HG03159 (cell line): ENCODE data around the gene ZNF24.
A peak's percentile ranks its signal among the peaks of the same experiment; 100 is the strongest.

Experiments
- ATAC-seq: cut with Tn5 transposase; IDR thresholded peaks from one replicate; pipeline ENCODE4 v1.9.1; 2021; ENCODE audit warnings: mild to moderate bottlenecking, moderate library complexity; ENCODE audit not compliant: unreplicated experiment

ZNF24 gene

DNA sequence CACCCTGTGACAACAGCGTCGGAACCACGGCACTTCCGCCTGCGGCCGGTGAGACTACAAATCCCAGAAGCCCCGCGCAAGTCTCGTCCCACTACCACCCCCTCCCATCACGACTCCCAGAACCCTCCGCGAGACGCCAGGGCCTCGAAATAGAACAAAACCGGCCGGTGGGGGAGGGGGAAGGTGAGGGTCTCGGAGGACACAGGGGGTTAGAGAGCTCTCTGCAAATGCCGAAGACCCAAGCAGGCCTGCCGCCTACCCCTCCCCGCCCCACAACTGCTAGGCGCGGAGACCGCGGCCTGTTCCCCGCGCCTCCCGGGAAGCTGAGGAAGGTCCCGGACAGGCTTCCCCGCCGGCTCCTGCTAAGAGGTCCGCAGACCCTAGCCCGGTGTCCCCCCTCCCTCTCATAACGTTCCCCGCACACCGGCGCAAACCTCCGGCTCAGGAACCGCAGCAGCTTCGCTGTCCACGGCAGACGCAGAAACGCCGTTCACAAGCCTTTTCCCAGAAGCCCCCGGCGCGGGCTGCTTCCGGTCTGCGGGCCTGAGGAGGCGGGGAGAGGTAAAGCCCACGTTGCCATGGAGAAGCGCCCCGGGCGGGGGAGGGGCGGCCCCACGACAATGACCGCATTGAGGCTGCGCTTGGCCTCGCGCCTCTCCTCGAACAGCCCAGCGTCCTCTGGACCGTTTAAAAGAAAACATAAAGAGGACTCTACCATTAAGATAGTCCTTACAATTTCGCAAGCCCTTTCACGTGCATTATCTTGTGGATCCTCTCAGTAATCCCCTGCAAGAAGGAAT lies at the start of gene ZNF24:
TSS of gene ZNF24 (minus strand) at position 485 of the 800 bp plus-strand sequence. CDS start 3,770 bp downstream, outside the sequence.
- ATAC-seq: peak; percentile 86

DNA sequence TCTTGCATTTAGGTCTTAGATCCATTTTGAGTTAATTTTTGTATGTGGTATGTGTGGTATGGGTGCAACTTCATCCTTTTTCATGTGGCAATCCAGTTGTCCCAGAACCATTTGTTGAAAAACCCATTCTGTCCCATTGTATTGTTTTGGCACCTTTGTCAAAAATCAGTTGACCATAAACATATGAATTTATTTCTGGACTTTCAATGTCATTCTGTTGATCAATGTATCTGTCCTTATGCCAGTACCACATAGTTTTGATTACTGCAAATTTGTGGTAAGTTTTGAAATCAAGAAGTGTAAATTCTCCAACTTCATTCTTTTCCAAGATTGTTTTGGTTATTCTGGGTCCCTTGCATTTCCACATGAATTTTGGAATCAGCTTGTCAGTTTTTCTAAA lies 49.5 kb upstream of the ZNF24 start:
- ATAC-seq: no peak

- no peak for ATAC-seq
Observed at GRCh38 chr18:35392375-35392774, 48.2 kb upstream of the ZNF24 start.

DNA sequence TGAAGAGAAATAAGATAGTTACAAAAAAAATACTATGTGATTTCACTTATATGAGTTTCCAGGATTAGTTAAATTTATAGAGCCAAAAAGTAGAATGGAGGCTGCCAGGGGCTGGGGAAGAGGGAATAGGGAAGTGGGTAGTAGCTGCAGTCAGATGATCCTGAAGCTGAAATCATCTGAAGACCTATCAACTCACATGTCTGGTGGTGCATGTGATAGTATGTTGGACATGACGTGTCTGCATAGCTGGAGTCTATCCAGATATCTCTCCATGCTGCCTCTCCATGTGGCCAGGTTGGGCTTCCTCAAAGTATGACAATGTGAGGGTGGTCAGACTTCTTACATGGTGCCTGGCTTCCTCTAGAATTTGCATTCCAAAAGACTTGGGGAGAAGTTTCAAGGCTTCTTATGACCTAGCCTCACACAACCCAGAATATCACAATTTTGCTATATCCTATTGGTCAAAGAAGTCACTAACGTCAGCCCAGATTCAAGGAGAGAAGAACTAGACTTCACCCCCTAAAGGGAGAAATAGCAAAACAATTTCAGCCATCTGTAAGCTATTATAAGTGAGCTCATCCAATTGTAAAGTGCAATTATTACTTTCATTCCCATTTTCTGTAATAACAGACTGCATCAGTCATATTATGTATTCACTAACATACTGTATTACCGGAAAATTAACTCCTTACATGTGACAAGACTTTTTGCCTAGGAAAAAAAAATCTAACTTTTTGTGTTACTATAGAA lies 46.9 kb upstream of the ZNF24 start:
- ATAC-seq: no peak

DNA sequence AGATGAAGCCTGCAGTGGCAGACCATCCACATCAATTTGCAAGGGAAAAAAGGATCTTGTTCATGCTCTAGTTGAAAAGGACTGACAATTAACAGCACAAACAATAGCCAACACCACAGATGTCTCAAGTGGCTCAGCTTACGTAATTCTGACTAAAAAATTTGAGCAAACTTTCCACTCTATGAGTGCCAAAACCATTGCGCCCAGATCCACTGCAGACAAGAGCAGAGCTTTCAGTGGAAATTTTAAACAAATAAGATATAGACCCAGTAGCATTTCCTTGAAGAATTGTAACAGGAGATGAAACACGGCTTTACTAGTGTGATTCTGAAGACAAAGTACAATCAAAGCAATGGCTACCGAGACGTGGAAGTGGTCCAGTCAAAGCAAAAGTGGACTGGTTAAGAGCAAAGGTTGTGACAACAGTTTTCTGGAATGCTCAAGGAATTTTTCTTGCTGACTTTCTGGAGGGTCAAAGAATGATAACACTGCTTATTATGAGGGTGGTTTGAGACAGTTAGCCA lies 44.9 kb upstream of the ZNF24 start:
- ATAC-seq: no peak

DNA sequence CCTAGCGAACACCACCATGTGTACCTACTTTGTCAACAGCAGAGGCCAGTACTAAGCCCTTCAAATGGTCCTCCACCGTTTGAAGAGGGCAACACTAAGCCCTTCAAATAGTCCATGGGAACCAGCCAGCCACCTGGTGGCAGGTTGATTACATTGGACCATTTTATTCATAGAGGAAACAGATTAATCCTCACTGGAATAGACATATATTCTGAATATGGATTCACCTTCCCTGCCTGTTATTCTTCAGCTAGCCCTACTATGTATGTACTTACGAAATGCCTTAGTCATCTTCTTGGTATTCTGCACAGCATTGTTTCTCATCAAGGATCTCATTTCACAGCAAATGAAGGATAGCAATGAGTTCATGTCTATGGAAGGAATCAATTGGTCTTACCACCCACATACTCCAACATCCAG lies 42.9 kb upstream of the ZNF24 start:
- peak; percentile 30 for ATAC-seq

DNA sequence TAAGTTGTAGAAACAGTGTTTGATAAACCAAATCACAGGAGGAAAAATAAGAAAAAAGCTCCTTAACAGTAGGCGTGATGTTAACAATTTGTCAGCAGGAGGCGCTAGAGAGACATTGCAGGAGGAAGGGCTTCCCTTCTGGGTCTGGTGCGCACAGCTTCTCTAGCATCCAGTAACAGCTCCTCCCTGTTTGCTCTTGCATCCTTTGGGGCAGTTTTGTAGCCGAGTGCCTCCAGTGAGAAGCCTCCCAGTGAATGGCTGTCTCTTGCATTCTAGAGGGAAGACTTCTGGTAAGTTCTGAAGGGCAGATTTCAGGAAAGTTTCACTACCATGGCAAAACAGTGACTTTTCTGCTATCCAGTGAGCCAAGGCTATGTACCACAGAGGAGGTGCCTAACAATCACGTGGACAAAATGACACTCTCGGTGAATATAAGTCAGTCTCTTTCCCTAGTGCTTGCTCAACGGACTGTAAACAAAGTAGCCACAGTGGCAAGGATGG lies 42.4 kb upstream of the ZNF24 start:
- ATAC-seq: peak; percentile 83

GRCh38 chr18:35383136-35383535 lies 38.9 kb upstream of the ZNF24 start:
- no peak for ATAC-seq

DNA sequence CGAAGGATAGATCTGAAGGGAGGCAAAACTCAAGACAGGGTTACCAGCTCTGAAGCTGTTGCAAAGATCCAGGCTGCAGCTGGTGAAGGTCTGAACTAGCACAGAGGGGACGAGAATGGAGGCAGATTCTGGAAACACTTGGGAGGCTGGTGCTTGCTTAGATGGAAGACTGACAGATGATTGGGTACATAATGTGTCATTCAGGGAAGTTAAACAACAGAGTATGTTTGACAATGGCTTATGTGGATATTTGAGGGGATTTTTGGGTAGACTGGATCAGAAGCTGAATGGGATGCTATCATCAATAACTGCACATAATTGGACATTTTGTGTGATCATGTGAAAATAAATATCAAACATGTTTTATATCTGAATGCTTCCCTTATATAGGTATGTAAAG lies 35.2 kb upstream of the ZNF24 start:
- ATAC-seq: no peak

DNA sequence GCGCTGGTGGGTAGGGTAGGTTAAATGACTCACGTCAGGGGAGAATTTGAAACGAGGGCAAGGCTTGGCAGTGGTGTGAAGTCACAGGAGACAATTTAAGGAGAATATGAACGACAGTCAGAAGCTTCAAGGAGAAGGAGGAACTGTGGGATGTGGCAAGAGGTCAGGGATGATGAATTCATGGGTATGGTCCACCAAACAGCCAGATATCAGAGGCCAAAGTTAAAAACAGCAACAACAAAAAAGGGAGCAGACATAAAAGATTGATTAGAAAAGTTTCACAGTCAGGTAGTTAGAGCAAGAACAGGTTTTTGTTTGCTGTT lies 34.3 kb upstream of the ZNF24 start:
- ATAC-seq: no peak

DNA sequence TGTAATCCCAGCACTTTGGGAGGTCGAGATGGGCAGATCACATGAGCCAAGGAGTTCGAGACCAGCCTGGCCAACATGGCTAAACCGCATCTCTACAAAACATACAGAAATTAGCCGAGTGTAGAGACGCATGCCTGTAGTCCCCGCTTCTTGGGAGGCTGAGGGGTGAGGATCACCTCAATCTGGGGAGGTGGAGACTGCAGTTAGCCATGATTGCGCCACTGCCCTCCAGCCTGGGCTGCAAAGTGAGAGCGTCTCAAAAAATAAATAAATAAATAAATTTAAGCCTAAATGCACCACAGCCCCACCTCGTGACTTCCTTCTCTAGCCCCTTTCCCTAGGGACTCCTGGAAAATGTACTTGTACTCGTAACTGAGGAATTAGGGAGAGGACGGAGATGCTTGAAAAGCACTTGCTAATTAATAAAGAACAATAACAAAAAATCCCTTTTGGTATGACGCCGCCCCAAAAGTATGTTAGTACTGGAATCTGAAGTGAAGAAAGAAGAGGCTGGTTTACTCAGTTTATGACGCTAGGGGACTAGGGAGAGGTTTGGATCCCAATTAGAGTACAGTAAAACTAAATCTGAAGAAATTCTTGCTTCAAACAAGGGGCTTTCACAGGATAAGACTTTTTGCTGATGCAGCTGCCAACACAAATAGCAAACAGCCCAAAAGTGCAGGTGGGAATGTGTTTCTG lies 33.8 kb upstream of the ZNF24 start:
- ATAC-seq: no peak

- peak; percentile 74 for ATAC-seq
Observed at GRCh38 chr18:35376742-35377695, 32.8 kb upstream of the ZNF24 start, which contains the start of gene ZNF396. ZNF396 (minus strand) TSS chr18:35377337; CDS start chr18:35374292, 3,045 bp downstream.

DNA sequence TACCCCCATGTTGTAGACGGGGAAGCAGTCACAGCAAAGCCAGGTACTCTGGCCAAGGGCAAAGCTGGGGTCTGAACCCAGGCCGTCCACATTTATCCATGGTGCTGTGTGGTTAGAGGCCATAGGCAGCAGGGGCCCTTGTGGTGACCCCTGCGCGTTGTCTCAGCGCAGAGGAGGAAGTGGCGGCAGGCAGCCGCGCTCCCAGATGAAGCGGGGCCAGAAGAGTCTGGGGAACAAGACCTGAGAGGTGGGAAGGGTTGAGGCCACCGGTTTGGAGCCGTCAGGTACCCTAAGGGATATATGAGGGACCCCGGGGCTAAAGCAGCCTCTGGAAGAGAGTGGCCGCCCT lies 32.1 kb upstream of the ZNF24 start:
- ATAC-seq: peak; percentile 52

- no peak for ATAC-seq
Observed at GRCh38 chr18:35374708-35375107, 30.5 kb upstream of the ZNF24 start.

GRCh38 chr18:35371412-35372195 lies 27.4 kb upstream of the ZNF24 start:
- no peak for ATAC-seq

DNA sequence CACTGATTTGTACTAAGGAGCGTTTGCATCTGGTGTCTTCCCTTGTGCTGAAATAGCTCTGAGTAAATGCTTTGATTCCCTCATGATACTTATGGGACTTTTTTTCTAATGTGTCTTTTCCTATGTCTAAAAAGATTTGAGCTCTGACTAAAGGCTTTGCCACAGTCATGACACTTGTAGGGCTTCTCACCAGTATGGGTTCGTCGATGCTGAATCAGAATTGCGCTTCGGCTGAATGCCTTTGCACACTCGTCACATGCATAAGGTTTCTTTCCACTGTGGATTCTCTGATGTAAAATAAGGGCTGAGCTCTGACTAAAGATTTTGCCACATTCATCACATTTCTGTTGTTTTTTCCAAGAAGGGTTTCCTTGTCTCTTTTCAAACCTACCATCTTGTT lies 24.9 kb upstream of the ZNF24 start:
- ATAC-seq: no peak

DNA sequence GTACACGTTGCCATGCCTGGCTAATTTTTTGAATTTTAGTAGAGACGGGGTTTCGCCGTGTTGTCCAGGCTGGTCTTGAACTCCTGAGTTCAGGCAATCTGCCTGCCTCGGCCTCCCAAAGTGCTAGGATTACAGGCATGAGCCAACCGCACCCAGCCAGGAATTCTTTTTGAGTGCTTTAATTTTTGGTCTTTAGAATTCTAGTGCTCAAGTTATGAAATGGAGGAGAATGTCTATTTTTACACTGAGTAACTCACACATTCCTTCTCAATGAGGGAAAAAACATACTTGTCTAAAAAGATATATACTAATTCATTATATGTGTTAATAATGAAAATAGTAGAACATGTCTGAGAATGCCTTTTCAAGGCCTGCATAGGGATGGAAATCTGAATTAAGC lies 24.4 kb upstream of the ZNF24 start:
- ATAC-seq: no peak

GRCh38 chr18:35362531-35362930 lies 18.3 kb upstream of the ZNF24 start:
- no peak for ATAC-seq

DNA sequence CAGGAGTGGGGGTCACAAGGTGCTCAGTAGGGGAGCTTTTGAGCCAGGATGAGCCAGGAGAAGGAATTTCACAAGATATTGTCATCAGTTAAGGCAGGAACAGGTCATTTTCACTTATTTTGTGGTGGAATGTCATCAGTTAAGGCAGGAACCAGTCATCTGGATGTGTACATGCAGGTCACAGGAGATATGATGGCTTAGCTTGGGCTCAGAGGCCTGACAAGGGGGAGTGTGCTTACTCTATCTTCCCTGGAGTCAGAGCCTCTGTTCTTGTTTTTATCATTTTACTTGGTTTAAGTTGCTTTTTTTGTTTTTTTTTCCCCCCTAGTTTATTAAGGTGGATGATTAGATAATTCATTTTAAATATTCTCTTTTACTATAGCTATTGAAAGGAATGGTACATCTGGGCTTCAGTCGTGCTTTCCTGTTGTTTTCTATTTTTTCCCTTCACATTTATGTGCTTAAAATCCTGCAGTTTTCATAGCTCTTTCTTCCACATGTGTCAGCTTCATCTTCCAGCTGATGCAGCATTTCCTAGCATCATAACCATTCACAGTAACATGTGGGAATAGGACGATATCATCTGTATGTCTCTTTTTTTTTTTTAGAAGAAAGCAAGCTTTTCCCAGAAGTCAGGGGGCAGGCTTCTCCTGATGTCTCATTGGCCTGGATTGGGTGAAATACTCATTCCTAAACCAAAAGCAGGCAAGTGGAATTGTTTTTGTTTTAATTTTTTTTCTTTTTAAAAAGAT lies 17.5 kb upstream of the ZNF24 start:
- no peak for ATAC-seq
